H9 (cell line): ENCODE measurements around the gene FAM78A. TPM values are rescaled to one million over a fixed set of nuclear protein-coding genes. Genes with fewer than 3 reads are reported as not detected.

ENCODE experiments used
- DNase-seq: peaks from one replicate; pipeline ENCODE4 v3.0.0-alpha.2; 2017
- H2AFZ ChIP-seq: one replicate; pipeline ENCODE4 v1.6.1; 2013; ENCODE audit warnings: mild to moderate bottlenecking, low read length, control low read depth, moderate library complexity
- H2AK5ac ChIP-seq: 2 replicates; pipeline ENCODE4 v1.6.1; 2013; ENCODE audit warnings: low read length, control low read depth, mixed read lengths; ENCODE audit not compliant: insufficient read length
- H2BK120ac ChIP-seq: one replicate; pipeline ENCODE4 v1.6.1; 2013; ENCODE audit warnings: low read depth, mild to moderate bottlenecking, low read length, control low read depth, inconsistent platforms; ENCODE audit not compliant: poor library complexity, severe bottlenecking
- H2BK12ac ChIP-seq: 2 replicates; pipeline ENCODE4 v1.6.1; 2013; ENCODE audit warnings: low read length, control low read depth, mixed read lengths, low read depth; ENCODE audit not compliant: insufficient read length
- H2BK15ac ChIP-seq: 2 replicates; pipeline ENCODE4 v1.6.1; 2013; ENCODE audit warnings: low read depth, low read length, control low read depth
- H2BK20ac ChIP-seq: one replicate; pipeline ENCODE4 v1.6.1; 2013; ENCODE audit warnings: low read depth, mild to moderate bottlenecking, low read length, control low read depth, inconsistent platforms; ENCODE audit not compliant: poor library complexity, severe bottlenecking
- H2BK5ac ChIP-seq: 2 replicates; pipeline ENCODE4 v1.6.1; 2013; ENCODE audit warnings: low read length, control low read depth, mixed read lengths; ENCODE audit not compliant: insufficient read length
- H3K14ac ChIP-seq: 2 replicates; pipeline ENCODE4 v1.6.1; 2013; ENCODE audit warnings: low read length, control low read depth; ENCODE audit not compliant: insufficient read depth
- H3K18ac ChIP-seq: 2 replicates; pipeline ENCODE4 v1.6.1; 2013; ENCODE audit warnings: low read depth, mild to moderate bottlenecking, mixed read lengths, low read length, control low read depth; ENCODE audit not compliant: insufficient read length
- H3K23ac ChIP-seq: 2 replicates; pipeline ENCODE4 v1.6.1; 2013; ENCODE audit warnings: low read length, control low read depth, mixed read lengths, low read depth; ENCODE audit not compliant: insufficient read length
- H3K23me2 ChIP-seq: 2 replicates; pipeline ENCODE4 v1.6.1; 2013; ENCODE audit warnings: low read depth, mild to moderate bottlenecking, mixed read lengths, low read length, control low read depth; ENCODE audit not compliant: insufficient read length, poor library complexity, severe bottlenecking
- H3K27ac ChIP-seq: 2 replicates; pipeline ENCODE4 v1.5.1; 2013; ENCODE audit warnings: low read length, control low read depth, mixed read lengths, low read depth; ENCODE audit not compliant: insufficient read length
- H3K27me3 ChIP-seq: 2 replicates; pipeline ENCODE4 v1.6.1; 2013; ENCODE audit warnings: low read length, control low read depth, inconsistent platforms; ENCODE audit not compliant: insufficient read depth
- H3K4ac ChIP-seq: 2 replicates; pipeline ENCODE4 v1.6.1; 2013; ENCODE audit warnings: low read depth, mild to moderate bottlenecking, control low read depth, inconsistent platforms, low read length, moderate library complexity
- H3K4me1 ChIP-seq: 2 replicates; pipeline ENCODE4 v1.6.1; 2013; ENCODE audit warnings: low read length, control low read depth, inconsistent platforms; ENCODE audit not compliant: insufficient read depth
- H3K4me2 ChIP-seq: 2 replicates; pipeline ENCODE4 v1.6.1; 2013; ENCODE audit warnings: low read length, control low read depth, mixed read lengths; ENCODE audit not compliant: insufficient read length, insufficient read depth
- H3K56ac ChIP-seq: 2 replicates; pipeline ENCODE4 v1.6.1; 2013; ENCODE audit warnings: low read depth, mild to moderate bottlenecking, mixed read lengths, low read length, control low read depth; ENCODE audit not compliant: insufficient read length
- H3K79me1 ChIP-seq: 2 replicates; pipeline ENCODE4 v1.6.1; 2013; ENCODE audit warnings: low read depth, mild to moderate bottlenecking, moderate library complexity, low read length, control low read depth, inconsistent platforms; ENCODE audit not compliant: insufficient read depth, poor library complexity, severe bottlenecking
- H3K79me2 ChIP-seq: 2 replicates; pipeline ENCODE4 v1.6.1; 2013; ENCODE audit warnings: low read length, control low read depth, inconsistent platforms; ENCODE audit not compliant: insufficient read depth
- H3K9ac ChIP-seq: 2 replicates; pipeline ENCODE4 v1.6.1; 2013; ENCODE audit warnings: low read length, control low read depth, mixed read lengths; ENCODE audit not compliant: insufficient read length; ENCODE audit errors: extremely low read depth
- H3K9me3 ChIP-seq: one replicate; pipeline ENCODE4 v1.6.1; 2013; ENCODE audit warnings: low read depth, low read length, inconsistent platforms; ENCODE audit not compliant: control insufficient read depth
- H3T11ph ChIP-seq: one replicate; pipeline ENCODE4 v1.6.1; 2013; ENCODE audit warnings: mild to moderate bottlenecking, low read length, control low read depth, inconsistent platforms
- H4K20me1 ChIP-seq: one replicate; pipeline ENCODE4 v1.6.1; 2013; ENCODE audit not compliant: control insufficient read depth, insufficient read length, insufficient read depth
- H4K5ac ChIP-seq: 2 replicates; pipeline ENCODE4 v1.6.1; 2013; ENCODE audit warnings: low read depth, mild to moderate bottlenecking, mixed read lengths, low read length, control low read depth; ENCODE audit not compliant: insufficient read length
- H4K8ac ChIP-seq: replicated peaks from 2 replicates; pipeline ENCODE4 v1.6.1; 2013; ENCODE audit warnings: low read length, control low read depth, mixed read lengths, low read depth; ENCODE audit not compliant: insufficient read length
- H4K91ac ChIP-seq: 2 replicates; pipeline ENCODE4 v1.6.1; 2013; ENCODE audit warnings: low read depth, mild to moderate bottlenecking, moderate library complexity, mixed read lengths, low read length, control low read depth; ENCODE audit not compliant: insufficient read length
- H3K27ac Mint-ChIP-seq, 3 experiments: 2 replicates in 2 of 3; 3 replicates in 1 of 3; pipeline ENCODE4 v1.8.0; 2020 to 2021; ENCODE audit warnings: mixed read lengths in 3 of 3, mild to moderate bottlenecking in 1 of 3, moderate library complexity in 1 of 3
- H3K27me3 Mint-ChIP-seq: 2 replicates; pipeline ENCODE4 v1.8.0; 2021; ENCODE audit warnings: low read depth, mild to moderate bottlenecking, moderate library complexity, mixed read lengths
- H3K36me3 Mint-ChIP-seq, 3 experiments: 2 replicates in 2 of 3; 3 replicates in 1 of 3; pipeline ENCODE4 v1.8.0; 2020 to 2021; ENCODE audit warnings: low read depth in 3 of 3, mixed read lengths in 3 of 3; ENCODE audit not compliant: insufficient read depth in 1 of 3
- H3K4me1 Mint-ChIP-seq, 2 experiments: 2 replicates each; pipeline ENCODE4 v1.8.0; 2020; ENCODE audit warnings: mixed read lengths in 2 of 2
- H3K4me3 Mint-ChIP-seq, 2 experiments: 2 replicates in 1 of 2; 3 replicates in 1 of 2; pipeline ENCODE4 v1.8.0; 2020 to 2021; ENCODE audit warnings: mild to moderate bottlenecking in 2 of 2, mixed read lengths in 2 of 2, moderate library complexity in 1 of 2
- H3K9me3 Mint-ChIP-seq, 2 experiments: 2 replicates in 1 of 2; 3 replicates in 1 of 2; pipeline ENCODE4 v1.8.0; 2020; ENCODE audit warnings: mild to moderate bottlenecking in 2 of 2, mixed read lengths in 2 of 2, moderate library complexity in 1 of 2
- WGBS: extraction: QIAGEN DNeasy Blood & Tissue Kit; methylation state at CpG from one replicate; pipeline ENCODE4 v1.1.7; 2013; ENCODE audit warnings: missing lambda C conversion rate, low lambda C conversion rate, mixed read lengths; ENCODE audit not compliant: insufficient read length; ENCODE audit errors: extremely low coverage; 5-methylcytosine and 5-hydroxymethylcytosine counted together
- total RNA-seq: library from RNA; stranded (reverse); gene quantifications from 2 replicates; pipeline ENCODE4 v1.2.1, GENCODE V29; 2021
- TF ChIP-seq, protein P1 (sequence below): fragments of 200-600 bp; sonication (generic); conservative IDR thresholded peaks from 3 replicates; pipeline ENCODE4 v1.8.0; 2021; ENCODE audit warnings: antibody characterized with exemption, mild to moderate bottlenecking

Gene FAM78A
- total RNA-seq, 1 experiment from 2014 or later: 1.9 TPM

DNA sequence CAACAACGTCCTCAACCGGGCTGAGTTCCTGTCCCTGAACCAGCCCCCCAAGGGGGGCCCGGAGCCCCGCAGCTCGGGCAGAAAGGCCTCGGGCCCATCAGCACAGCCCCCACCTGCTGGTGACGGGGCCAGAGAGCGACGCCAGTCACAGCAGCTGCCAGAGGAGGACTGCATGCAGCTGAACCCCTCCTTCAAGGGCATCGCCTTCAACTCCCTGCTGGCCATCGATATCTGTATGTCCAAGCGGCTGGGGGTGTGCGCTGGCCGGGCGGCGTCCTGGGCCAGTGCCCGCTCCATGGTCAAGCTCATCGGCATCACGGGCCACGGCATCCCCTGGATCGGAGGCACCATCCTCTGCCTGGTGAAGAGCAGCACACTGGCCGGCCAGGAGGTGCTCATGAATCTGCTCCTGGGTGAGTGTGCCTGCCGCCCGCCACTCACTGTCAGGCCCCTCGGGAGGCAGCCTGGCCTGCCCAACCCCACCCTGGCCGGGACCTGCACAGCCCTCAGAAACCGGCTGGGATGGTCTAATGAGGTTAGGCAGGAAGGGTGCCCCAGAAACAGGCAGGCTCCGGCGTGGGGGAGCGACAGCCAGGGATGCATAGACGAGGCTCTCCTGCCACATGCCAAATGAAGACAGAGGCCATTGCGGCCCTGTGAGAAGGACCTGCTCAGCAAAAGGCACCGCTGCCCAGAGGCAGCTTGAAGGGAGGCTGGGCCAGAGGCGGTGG, 13.9 kb upstream of the FAM78A start:
- WGBS: no CpG with 5 or more reads among the region's 34 CpGs
- Mint-ChIP-seq H3K27ac (no peak overlapping the region), H3K9me3 (no peaks in the 10 kb centered on the region), H3K4me1 (peaks cover 13 to 18% of the 10 kb centered on the region in 2 experiments), H3K36me3 (peaks cover 0 to 2% (median 0%) of the 10 kb centered on the region in 3 experiments; a peak in 2 of 7 replicates), H3K4me3 (no peak overlapping the region), H3K27me3 (peaks cover 2% of the 10 kb centered on the region)
- H3K18ac ChIP-seq: no peak overlapping the region
- no peak overlapping the region for H4K91ac ChIP-seq
- no peak overlapping the region for H2BK20ac ChIP-seq
- no peak overlapping the region for H3K9ac ChIP-seq
- no peak overlapping the region for H2AK5ac ChIP-seq
- H3K79me1 ChIP-seq: no peaks in the 10 kb centered on the region
- no peaks in the 10 kb centered on the region; the same call in 1 of the 2 replicates for H3K4me1 ChIP-seq
- H2BK12ac ChIP-seq: no peak overlapping the region
- H3K9me3 ChIP-seq: no peaks in the 10 kb centered on the region
- no peaks in the 10 kb centered on the region for H3K23me2 ChIP-seq
- DNase-seq: no peak
- H3K14ac ChIP-seq: no peak overlapping the region; the same call in 1 of the 2 replicates
- H3K23ac ChIP-seq: no peak overlapping the region
- no peaks in the 10 kb centered on the region for H3K79me2 ChIP-seq
- H3T11ph ChIP-seq: no peak overlapping the region
- H2BK15ac ChIP-seq: no peak overlapping the region
- H3K4ac ChIP-seq: no peak overlapping the region
- H2BK120ac ChIP-seq: no peak overlapping the region
- H4K8ac ChIP-seq: no peak overlapping the region
- H2AFZ ChIP-seq: no peak overlapping the region
- peaks cover 2% of the 10 kb centered on the region for H4K20me1 ChIP-seq
- no peak overlapping the region for H3K27ac ChIP-seq
- TF ChIP-seq, protein P1, sequence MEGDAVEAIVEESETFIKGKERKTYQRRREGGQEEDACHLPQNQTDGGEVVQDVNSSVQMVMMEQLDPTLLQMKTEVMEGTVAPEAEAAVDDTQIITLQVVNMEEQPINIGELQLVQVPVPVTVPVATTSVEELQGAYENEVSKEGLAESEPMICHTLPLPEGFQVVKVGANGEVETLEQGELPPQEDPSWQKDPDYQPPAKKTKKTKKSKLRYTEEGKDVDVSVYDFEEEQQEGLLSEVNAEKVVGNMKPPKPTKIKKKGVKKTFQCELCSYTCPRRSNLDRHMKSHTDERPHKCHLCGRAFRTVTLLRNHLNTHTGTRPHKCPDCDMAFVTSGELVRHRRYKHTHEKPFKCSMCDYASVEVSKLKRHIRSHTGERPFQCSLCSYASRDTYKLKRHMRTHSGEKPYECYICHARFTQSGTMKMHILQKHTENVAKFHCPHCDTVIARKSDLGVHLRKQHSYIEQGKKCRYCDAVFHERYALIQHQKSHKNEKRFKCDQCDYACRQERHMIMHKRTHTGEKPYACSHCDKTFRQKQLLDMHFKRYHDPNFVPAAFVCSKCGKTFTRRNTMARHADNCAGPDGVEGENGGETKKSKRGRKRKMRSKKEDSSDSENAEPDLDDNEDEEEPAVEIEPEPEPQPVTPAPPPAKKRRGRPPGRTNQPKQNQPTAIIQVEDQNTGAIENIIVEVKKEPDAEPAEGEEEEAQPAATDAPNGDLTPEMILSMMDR: no peak
- no peak overlapping the region for H4K5ac ChIP-seq
- H2BK5ac ChIP-seq: no peak overlapping the region
- no peak overlapping the region for H3K56ac ChIP-seq
- no peak overlapping the region for H3K4me2 ChIP-seq
- H3K27me3 ChIP-seq: no peaks in the 10 kb centered on the region
